Right lung (tissue), 5 donors: ENCODE data around the gene NR5A1. TPM values are rescaled to one million over a fixed set of nuclear protein-coding genes. Genes with fewer than 3 reads are reported as not detected.

ENCODE experiments used
- DNase-seq, 2 donors: peaks; one replicate each; pipeline ENCODE4 v3.0.0-alpha.2; 2013
- polyA plus RNA-seq, 5 donors: library from polyadenylated mRNA; unstranded; fragments of 120-200 nt; gene quantifications; one replicate each; pipeline versions ENCODE4 v1.2.1 to v1.2.3, GENCODE V29; 2013; ENCODE audit warnings: inconsistent platforms in 1 of 5, low replicate concordance in 1 of 5; ENCODE audit not compliant: insufficient read length in 5 of 5, insufficient read depth in 1 of 5

Gene NR5A1
- polyA plus RNA-seq, 5 donors, result 0.04 TPM; not detected in 4

DNA sequence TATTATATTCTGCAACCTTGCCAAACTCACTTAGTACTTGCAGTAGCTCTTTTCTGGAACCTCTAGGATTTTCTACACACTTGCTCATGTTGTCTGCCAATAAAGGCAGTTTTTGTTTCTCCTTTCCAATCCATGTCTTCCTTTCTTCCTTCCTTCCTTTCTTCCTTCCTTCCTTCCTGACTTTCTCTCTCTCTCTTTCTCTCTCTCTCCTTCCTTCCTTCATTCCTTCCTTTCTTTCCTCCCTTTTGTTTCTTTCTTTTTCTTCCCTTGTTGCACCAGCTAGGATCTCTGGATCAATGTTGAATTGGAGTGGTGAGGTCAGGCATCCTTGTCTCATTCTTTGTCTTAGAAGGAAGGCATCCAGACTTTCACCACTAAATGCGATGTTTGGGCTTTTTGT lies 44.5 kb downstream of the NR5A1 start:
- DNase-seq, result no peak

- DNase-seq, result no peak
Observed at GRCh38 chr9:124458441-124458840, 48.8 kb downstream of the NR5A1 start.

DNA sequence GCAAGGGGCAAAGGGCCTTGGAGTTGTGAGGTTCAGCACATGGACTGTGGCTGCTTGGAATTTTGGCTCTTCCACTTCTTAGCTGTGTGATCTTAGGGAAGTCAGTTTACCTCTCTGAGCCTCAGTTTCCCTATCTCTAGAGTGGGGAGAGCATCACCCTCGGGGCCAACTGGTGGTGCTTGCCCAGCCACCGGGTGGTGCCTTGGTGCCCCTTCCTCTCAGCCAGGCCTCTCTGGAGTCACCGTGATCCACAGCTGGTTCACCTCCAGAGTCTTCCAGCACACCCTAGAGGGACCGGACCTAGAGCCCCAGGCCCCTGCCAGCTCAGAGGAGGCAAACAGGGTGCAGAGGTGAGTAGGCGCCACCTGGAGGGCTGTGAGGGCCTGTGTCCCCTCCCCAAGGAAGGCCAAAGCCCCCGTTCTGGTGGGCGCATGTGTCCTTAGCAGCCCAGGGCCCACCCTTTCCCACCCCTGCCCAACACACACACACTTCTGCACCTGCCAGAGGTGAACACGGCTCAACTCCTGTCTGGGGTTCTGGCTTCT lies 49.2 kb downstream of the NR5A1 start:
- no peak for DNase-seq

DNA sequence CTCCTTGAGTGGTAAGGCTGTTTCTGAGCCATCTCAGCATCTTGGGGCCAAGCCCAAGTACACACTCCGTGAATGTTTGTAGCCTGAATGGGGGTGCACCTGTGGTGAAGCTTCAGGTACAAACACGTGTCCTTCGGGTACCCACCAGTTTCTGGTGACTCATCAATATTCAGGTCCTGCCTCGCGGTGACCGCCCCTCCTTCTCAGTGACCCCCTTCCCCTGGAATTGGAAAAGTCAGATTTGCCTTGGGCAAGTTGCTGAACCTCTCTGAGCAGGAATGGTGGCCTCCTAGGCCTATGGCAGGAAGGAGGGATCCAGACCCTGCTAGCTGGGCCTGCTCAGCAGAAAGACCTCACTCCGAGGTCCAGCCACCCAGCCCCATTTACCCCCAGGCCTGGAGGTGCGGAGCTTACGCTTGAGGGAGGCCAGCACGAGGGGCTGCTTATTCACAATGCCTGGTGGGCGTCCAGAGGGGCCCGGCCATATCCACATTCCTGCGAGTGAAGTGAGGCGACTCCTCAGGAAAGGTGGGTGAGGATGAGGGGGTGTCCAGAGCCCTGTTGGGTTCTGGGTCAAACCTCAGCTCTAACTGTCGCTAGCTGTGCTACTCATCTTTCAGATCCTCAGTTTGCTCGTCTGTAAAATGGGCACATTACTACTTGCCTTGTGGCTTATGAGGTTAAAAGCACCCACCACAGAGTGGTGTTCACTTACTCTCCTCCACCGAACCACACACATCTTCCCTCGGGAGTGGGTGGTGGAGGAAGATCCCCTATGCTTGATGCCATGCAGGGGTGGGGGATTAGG lies 49.9 kb downstream of the NR5A1 start:
- DNase-seq, result no peak

DNA sequence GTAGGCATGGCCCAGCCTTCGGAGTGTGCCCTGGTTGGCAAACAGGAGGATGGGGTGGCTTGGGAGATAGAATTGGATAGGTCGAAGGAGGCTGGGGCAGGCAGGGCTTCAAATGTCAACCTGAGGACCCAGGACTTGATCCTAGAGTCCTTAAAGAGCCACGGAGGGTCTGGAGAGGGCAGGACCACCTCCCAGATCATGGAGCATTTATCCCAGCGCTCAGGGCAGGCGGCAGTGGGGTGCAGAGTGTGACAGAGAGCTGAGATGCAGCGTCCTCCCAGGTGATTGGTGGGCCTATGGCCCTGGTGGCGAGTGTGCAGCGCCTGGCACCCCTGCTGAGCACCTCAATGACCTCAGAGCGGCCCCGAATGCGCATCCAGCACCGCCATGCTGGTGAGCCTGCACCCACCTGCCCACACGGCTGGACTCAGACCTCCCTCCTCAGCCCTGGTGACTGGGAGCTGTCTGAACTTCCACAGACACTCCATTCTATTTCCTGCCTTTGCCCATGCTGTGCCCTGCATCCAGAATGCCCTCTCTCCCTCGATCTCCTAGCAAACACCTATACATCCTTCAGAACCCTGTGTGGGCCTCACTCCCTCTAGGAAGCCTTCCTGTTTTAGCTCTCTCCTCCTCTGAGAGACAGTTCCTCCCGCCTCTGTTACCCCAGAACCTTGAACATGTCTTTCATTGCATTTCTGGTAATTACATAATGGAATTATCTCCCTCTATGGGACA lies 50.7 kb downstream of the NR5A1 start:
- DNase-seq, result no peak

DNA sequence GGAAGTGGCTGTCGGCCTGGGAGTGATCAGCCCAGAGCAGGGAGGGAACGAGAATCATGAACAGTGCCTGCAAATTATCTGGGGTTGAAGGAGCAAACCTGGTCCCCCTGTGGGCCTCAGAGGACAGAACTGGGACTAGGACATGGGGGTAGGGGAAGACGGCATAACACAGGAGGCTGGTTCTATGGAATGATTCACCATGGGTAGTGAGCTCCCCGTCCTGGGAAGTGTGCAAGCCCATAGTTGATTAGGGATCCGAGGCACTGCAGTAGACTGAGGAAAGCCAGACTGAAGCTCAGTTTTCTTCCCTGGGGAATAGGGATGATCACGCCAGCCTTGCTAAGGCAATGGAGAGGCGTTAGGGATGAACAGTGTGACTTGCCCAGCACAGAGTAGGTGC lies 51.4 kb downstream of the NR5A1 start:
- DNase-seq, result no peak

GRCh38 chr9:124454791-124455443 lies 52.3 kb downstream of the NR5A1 start:
- no peak for DNase-seq

DNA sequence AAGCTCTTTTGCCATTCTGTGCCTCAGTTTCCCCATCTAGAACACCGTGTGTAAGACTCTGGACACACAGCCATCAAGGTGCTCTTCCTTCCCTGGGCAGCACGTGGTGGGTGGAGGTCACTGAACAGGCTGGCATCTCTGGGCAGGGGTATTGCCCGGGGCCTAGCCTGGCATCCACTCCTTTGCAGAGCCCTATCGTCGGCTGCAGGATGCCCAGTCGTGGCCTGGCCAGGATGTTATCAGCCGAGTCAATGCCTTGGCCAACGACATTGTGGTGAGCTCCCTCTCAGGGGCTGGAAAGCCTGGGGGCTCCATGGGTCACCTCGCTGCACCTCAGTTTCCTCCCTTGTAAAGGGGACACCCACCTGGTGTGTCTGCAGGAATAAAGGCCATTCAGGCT lies 52.9 kb downstream of the NR5A1 start:
- no peak for DNase-seq

DNA sequence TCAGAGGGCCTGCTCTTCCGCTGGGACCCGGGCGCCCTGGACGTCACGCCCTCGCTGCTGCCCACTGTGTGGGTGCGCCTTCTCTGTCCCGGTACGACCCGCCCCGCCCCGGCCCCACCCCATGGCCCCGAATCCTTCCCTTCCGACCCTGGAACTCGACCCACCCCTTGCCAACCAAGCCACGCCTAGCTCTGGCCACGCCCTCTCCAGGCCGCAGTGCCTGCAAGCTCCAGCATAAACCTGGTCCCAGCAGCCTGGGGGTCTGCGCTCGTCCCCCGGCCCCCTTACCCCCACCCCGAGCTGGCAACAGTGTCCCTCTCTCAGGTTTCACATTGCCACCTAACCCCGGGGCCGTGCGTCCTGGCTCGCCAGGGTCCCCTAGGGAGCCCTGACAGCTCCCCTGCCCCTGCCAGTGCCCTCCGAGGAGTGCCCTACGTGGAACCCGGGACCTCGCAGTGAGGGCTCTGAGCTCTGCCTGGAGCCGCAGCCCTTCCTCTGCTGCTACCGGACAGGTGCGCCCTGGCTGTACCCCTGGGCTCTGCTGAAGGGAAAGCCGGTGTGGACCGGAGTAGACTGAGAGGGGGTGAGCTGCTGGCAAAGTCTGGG lies 53.5 kb downstream of the NR5A1 start:
- no peak for DNase-seq

- DNase-seq, result no peak
Observed at GRCh38 chr9:124452841-124453585, 54.2 kb downstream of the NR5A1 start.

GRCh38 chr9:124452326-124452725 lies 54.9 kb downstream of the NR5A1 start:
- no peak for DNase-seq

GRCh38 chr9:124450931-124451661 lies 56.1 kb downstream of the NR5A1 start:
- no peak for DNase-seq

- DNase-seq, result peak; percentile 10 to 12
Observed at GRCh38 chr9:124450241-124450924, 56.8 kb downstream of the NR5A1 start, which contains the start of gene ADGRD2. ADGRD2 (plus strand) TSS chr9:124450451; CDS start chr9:124451667, 1,216 bp downstream.

DNA sequence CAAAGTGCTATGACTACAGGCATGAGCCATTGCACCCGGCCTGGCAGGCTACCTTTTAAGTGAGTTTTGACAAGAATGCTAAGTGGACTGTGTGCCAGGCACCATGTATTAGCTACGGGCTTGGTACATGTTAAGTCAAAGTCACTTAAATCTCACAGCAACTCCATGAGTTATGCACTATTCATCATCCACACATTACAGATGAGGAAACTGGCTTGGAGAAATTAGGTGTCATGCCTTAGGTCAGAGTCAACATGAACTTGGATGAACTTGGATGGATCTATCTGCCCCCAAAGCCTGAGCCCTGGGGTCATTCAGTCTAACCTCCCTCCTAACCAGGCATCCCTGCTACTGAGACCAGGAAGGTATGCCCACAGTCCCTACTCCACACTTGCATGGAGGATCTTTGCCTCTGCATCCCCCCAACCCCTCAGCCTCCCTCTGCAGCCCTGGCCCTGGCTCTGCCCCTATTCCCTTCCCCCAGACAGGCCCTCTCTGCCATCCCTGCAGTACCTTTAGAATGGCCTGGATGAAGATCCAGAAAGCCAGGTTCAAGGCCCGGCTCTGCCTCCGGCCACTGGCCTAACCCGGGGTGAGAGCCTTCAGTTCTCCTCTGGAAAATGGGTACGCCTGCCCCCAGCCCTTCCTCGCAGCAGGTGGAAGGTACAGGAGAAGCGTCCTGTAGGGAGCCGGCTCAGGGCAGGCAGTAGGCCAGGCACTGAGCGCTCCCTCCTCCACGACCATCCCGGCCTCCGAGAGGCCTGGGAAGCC lies 57.6 kb downstream of the NR5A1 start:
- DNase-seq, result no peak

DNA sequence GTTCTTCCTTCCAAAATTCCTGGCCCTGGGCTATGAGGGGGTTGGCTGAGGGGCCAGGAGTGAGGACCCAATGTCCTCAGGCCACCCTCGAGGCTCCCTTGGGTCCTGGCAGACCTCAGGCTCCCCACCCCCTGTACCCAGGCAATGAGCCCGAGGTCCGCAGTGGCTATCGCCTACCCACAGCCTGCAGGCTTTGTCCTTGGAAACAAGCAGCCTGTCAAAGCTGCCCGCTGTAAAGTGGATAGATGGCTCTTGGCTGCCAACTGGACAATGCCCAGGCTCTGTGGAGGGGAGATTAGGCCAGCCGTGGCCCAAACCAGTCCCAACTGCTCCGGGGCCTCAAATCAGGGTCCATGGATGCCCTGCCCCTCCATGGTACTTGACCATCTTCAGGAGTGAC lies 59.2 kb downstream of the NR5A1 start:
- no peak for DNase-seq

DNA sequence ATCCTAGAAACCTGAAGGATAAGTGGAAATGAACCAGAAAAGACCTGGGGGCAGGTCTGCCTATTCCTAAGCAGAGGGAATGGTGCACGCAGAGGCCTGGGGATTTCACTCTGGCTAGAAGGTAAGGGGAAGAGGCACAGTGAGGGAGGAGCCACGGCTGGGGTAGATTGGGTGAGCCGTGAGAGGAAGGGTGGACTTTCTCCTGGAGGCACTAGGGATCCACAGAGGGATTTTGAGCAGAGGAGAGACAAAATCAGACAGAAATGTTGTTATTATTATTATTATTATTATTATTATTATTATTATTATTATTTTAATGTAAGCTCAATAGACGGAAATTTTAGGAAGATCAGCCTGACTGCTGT lies 59.9 kb downstream of the NR5A1 start:
- no peak for DNase-seq

GRCh38 chr9:124444166-124444565 lies 63.0 kb downstream of the NR5A1 start:
- no peak for DNase-seq

- no peak for DNase-seq
Observed at GRCh38 chr9:124443625-124444024, 63.6 kb downstream of the NR5A1 start.

- DNase-seq, result no peak
Observed at GRCh38 chr9:124442826-124443225, 64.4 kb downstream of the NR5A1 start.
